Transverse colon (tissue), 4 donors: Measurements from ENCODE around the gene LIMS1.
"Not testable (repeated sequence)": the region's sequence is repeated elsewhere in the genome, so short reads cannot be mapped to it uniquely, and the experiment has no call there.

Experiments
- CTCF ChIP-seq, 5 experiments: fragments of 200-600 bp in 3 of 5; fragments of 450-650 bp in 2 of 5; sonication (generic) in 3 of 5; IDR thresholded peaks; 1 replicate in 2 of 5; 2 replicates in 3 of 5; pipeline ENCODE4 v1.5.1; 2016 to 2017; ENCODE audit warnings: antibody characterized with exemption in 5 of 5, inconsistent platforms in 3 of 5, mild to moderate bottlenecking in 2 of 5, moderate library complexity in 1 of 5
- POLR2AphosphoS5 ChIP-seq, 3 donors: sonication (generic); formaldehyde crosslinking; IDR thresholded peaks; one replicate each; pipeline ENCODE4 v1.6.1; 2016; ENCODE audit warnings: antibody characterized with exemption in 3 of 3

- TF ChIP-seq CTCF (IDR thresholded peaks at IDR 0.05) = not testable (repeated sequence)
- TF ChIP-seq POLR2AphosphoS5 (IDR thresholded peaks at IDR 0.05) = peak in 1 of 3 donors; percentile 30
Measured at GRCh38 chr2:108678198-108678651, 144.0 kb downstream of the LIMS1 start.
